ENCODE results near the gene FANCD2OS.
"Not testable (repeated sequence)": the region's sequence is repeated elsewhere in the genome, so short reads cannot be mapped to it uniquely, and the experiment has no call there.

The FANCD2OS gene

GRCh38 chr3:10090774-10091173, 17.3 kb downstream of the FANCD2OS start:
- not testable (repeated sequence) for DNase-seq

GRCh38 chr3:10090179-10090578, 17.9 kb downstream of the FANCD2OS start:
- no peak for DNase-seq

GRCh38 chr3:10088256-10088655, 19.8 kb downstream of the FANCD2OS start:
- no peak for DNase-seq

GRCh38 chr3:10085738-10086137, 22.3 kb downstream of the FANCD2OS start:
- DNase-seq: no peak

- DNase-seq: no peak
Measured at GRCh38 chr3:10081871-10082270, 26.2 kb downstream of the FANCD2OS start.

- no peak for DNase-seq
Measured at GRCh38 chr3:10074666-10075065, 33.4 kb downstream of the FANCD2OS start.

GRCh38 chr3:10070077-10070476, 38.0 kb downstream of the FANCD2OS start:
- not testable (repeated sequence) for DNase-seq

- no peak for DNase-seq
Measured at GRCh38 chr3:10055097-10055496, 53.0 kb downstream of the FANCD2OS start.
